Smooth muscle cell (in vitro differentiated cells): ENCODE results near the gene PDLIM1. TPM values are rescaled to one million over a fixed set of nuclear protein-coding genes. Genes with fewer than 3 reads are reported as not detected.

Experiments
- DNase-seq: peaks from one replicate; lab custom pipeline; 2025; ENCODE audit not compliant: unreplicated experiment; lab: John Stamatoyannopoulos, UW
- H2AFZ ChIP-seq: fragments of 200-600 bp; sonication (generic); 2 replicates; pipeline ENCODE4 v1.6.0; 2016; ENCODE audit warnings: antibody characterized with exemption, low read depth, mild to moderate bottlenecking
- H3F3A ChIP-seq: fragments of 200-600 bp; sonication (generic); 2 replicates; pipeline ENCODE4 v1.6.0; 2017; ENCODE audit warnings: antibody characterized with exemption, low read depth
- H3K27ac ChIP-seq: fragments of 200-600 bp; sonication (generic); 2 replicates; pipeline ENCODE4 v1.5.1; 2016; ENCODE audit warnings: low read depth, mild to moderate bottlenecking
- H3K27me3 ChIP-seq: fragments of 200-600 bp; sonication (generic); 2 replicates; pipeline ENCODE4 v1.6.1; 2016; ENCODE audit warnings: low read depth, mild to moderate bottlenecking
- H3K36me3 ChIP-seq: fragments of 200-600 bp; sonication (generic); 2 replicates; pipeline ENCODE4 v1.5.1; 2016; ENCODE audit warnings: low read depth
- H3K4me1 ChIP-seq: fragments of 200-600 bp; sonication (generic); 2 replicates; pipeline ENCODE4 v1.5.1; 2016; ENCODE audit warnings: low read depth
- H3K4me2 ChIP-seq: fragments of 200-600 bp; sonication (generic); 2 replicates; pipeline ENCODE4 v1.6.0; 2016; ENCODE audit warnings: mild to moderate bottlenecking
- H3K4me3 ChIP-seq: fragments of 200-600 bp; sonication (generic); 2 replicates; pipeline ENCODE4 v1.5.1; 2016; ENCODE audit warnings: mild to moderate bottlenecking
- H3K79me2 ChIP-seq: fragments of 200-600 bp; sonication (generic); 2 replicates; pipeline ENCODE4 v1.6.0; 2016; ENCODE audit warnings: low read depth, mild to moderate bottlenecking
- H3K9ac ChIP-seq: fragments of 200-600 bp; sonication (generic); 2 replicates; pipeline ENCODE4 v1.6.0; 2016; ENCODE audit warnings: low read depth
- H3K9me3 ChIP-seq: fragments of 200-600 bp; sonication (generic); replicated peaks from 2 replicates; pipeline ENCODE4 v1.5.1; 2016; ENCODE audit warnings: low read depth
- H4K20me1 ChIP-seq: fragments of 200-600 bp; sonication (generic); 2 replicates; pipeline ENCODE4 v1.6.0; 2016; ENCODE audit warnings: low read depth
- WGBS: methylation state at CpG from one replicate; pipeline ENCODE4 v1.1.7; 2016; ENCODE audit warnings: low lambda C conversion rate; 5-methylcytosine and 5-hydroxymethylcytosine counted together
- polyA plus RNA-seq: library from polyadenylated mRNA; unstranded; fragments of >200 nt; fragmentation: Nextera tagmentation; extraction: Ambion mirVana; gene quantifications from 2 replicates; pipeline ENCODE4 v1.2.1, GENCODE V29; 2016
- total RNA-seq: library from RNA; depleted of rRNA; stranded (reverse); fragments of >200 nt; gene quantifications from 2 replicates; pipeline ENCODE4 v1.2.3, GENCODE V29; 2014
- TF ChIP-seq, protein P1 (sequence below): fragments of 200-600 bp; sonication (generic); IDR thresholded peaks from 2 replicates; pipeline ENCODE4 v1.5.1; 2017; ENCODE audit warnings: borderline replicate concordance, mild to moderate bottlenecking, antibody characterized with exemption; ENCODE audit not compliant: insufficient read depth, poor library complexity, severe bottlenecking

Gene PDLIM1
- total and polyA plus RNA-seq, 2 experiments from 2014 or later = 102 to 187 TPM

- DNase-seq = no peak
- peak overlapping the region; percentile 57 for H3K9ac ChIP-seq
These were observed 43.5 kb downstream of the PDLIM1 start for GRCh38 chr10:95247200-95247880.

GRCh38 chr10:95246582-95247051, 44.2 kb downstream of the PDLIM1 start:
- Histone ChIP-seq H3K4me3 (no peak overlapping the region), H3K27ac (peak overlapping the region; percentile 86)

More at GRCh38 chr10:95247200-95247880, 43.5 kb downstream of the PDLIM1 start:
- no peak overlapping the region for H2AFZ ChIP-seq
- H3K4me2 ChIP-seq = peak overlapping the region; percentile 3
- peaks cover 26% of the 10 kb centered on the region for H4K20me1 ChIP-seq
- WGBS = 14% methylated on average over 6 of the region's 6 CpGs
- H3K36me3 ChIP-seq = no peaks in the 10 kb centered on the region
- H3K27ac ChIP-seq = peak overlapping the region; percentile 86
- peaks cover 15% of the 10 kb centered on the region for H3F3A ChIP-seq
- TF ChIP-seq, protein P1, sequence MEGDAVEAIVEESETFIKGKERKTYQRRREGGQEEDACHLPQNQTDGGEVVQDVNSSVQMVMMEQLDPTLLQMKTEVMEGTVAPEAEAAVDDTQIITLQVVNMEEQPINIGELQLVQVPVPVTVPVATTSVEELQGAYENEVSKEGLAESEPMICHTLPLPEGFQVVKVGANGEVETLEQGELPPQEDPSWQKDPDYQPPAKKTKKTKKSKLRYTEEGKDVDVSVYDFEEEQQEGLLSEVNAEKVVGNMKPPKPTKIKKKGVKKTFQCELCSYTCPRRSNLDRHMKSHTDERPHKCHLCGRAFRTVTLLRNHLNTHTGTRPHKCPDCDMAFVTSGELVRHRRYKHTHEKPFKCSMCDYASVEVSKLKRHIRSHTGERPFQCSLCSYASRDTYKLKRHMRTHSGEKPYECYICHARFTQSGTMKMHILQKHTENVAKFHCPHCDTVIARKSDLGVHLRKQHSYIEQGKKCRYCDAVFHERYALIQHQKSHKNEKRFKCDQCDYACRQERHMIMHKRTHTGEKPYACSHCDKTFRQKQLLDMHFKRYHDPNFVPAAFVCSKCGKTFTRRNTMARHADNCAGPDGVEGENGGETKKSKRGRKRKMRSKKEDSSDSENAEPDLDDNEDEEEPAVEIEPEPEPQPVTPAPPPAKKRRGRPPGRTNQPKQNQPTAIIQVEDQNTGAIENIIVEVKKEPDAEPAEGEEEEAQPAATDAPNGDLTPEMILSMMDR = no peak
- peaks cover 34% of the 10 kb centered on the region for H3K79me2 ChIP-seq
- no peaks in the 10 kb centered on the region for H3K9me3 ChIP-seq
- H3K27me3 ChIP-seq = no peaks in the 10 kb centered on the region
- H3K4me3 ChIP-seq = no peak overlapping the region
- peaks cover 8% of the 10 kb centered on the region for H3K4me1 ChIP-seq

DNA sequence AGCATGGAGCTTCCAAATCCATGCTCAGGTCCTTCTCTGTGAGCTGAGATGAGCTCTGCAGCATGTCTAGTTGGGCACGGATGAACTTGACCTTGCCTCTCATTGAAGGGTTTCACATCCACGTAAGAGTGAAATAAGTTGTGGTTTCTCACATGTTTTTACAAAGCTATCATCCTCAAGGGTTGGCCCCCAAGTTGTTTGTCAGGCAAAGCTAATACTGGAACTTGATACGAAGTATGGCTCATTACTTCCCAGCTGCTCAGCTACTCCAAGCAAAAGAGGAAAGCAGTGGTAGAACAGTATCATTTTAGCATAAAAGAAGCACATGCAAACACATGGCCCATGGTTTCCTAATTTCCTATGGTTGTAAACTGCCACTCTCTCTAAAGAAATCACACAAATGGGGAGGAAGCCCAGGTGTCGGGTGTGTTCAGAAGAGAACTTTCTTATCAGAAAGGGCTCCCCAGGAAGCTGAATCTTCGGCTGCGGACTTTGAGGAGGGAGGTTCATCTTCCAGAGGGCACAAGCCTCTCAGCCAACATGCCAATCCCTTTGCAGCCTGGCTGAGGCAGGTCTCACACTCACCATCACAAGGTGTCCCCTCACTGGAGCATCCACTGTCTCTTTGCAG, 45.3 kb downstream of the PDLIM1 start:
- H3K4me2 ChIP-seq = no peak overlapping the region
- no peaks in the 10 kb centered on the region for H3K9me3 ChIP-seq
- peaks cover 8% of the 10 kb centered on the region for H3K4me1 ChIP-seq
- peaks cover 40% of the 10 kb centered on the region for H4K20me1 ChIP-seq
- no peak overlapping the region for H2AFZ ChIP-seq
- H3F3A ChIP-seq = peaks cover 15% of the 10 kb centered on the region
- WGBS = 88% methylated on average over 6 of the region's 6 CpGs
- TF ChIP-seq, protein P1 = no peak
- no peak for DNase-seq
- no peak overlapping the region for H3K4me3 ChIP-seq
- H3K79me2 ChIP-seq = peaks cover 25% of the 10 kb centered on the region
- H3K27me3 ChIP-seq = no peaks in the 10 kb centered on the region
- no peaks in the 10 kb centered on the region for H3K36me3 ChIP-seq
- H3K27ac ChIP-seq = no peak overlapping the region
- no peak overlapping the region for H3K9ac ChIP-seq

More at GRCh38 chr10:95246582-95247051, 44.2 kb downstream of the PDLIM1 start:
- peak; percentile 31 for DNase-seq
- Histone ChIP-seq H3K79me2 (peaks cover 34% of the 10 kb centered on the region), H3K36me3 (no peaks in the 10 kb centered on the region), H3K4me2 (peak overlapping the region; percentile 3), H3K9ac (peak overlapping the region; percentile 46), H4K20me1 (peaks cover 32% of the 10 kb centered on the region), H3K27me3 (no peaks in the 10 kb centered on the region), H3K4me1 (peaks cover 8% of the 10 kb centered on the region), H3K9me3 (no peaks in the 10 kb centered on the region), H2AFZ (no peak overlapping the region), H3F3A (peaks cover 15% of the 10 kb centered on the region)
- TF ChIP-seq, protein P1 = peak; percentile 92
- 0% methylated on average over 1 of the region's 1 CpG for WGBS
